ENCODE data around the gene LMAN1L. TPM values are rescaled to one million over a fixed set of nuclear protein-coding genes. Genes with fewer than 3 reads are reported as not detected.

The LMAN1L gene
- total and polyA plus RNA-seq, 2 experiments from 2014 or later = not detected

DNA sequence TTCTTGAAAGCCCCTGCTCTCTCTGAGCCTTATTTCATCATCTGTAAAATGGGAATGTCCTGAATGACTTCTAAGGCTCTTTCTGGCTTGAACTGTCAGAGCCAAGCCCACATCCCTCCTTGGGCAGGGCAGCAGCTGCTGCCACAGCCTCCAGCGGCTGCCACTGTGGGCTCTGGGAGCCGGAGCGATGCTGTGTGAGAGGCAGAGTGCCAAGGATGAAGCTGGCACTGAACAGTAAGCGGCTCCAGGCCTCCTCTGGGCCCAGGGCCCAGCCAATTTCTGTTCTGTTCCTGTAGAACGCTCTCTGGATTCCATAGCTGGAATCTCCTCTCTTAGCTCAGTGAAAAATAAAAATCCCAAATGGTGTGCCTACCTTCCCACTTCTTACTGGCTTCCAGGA lies 18.2 kb downstream of the LMAN1L start:
- Histone ChIP-seq H2AFZ (no peak overlapping the region), H4K20me1 (ENCODE audit: insufficient read depth, poor library complexity, severe bottlenecking) (no peaks in the 10 kb centered on the region), H3K36me3 (replicated peaks; ENCODE audit: insufficient read depth, low read depth) (no peaks in the 10 kb centered on the region), H3K4me3 (no peak overlapping the region), H3K27me3 (peaks cover 36% of the 10 kb centered on the region), H3K79me2 (no peaks in the 10 kb centered on the region), H3K4me1 (ENCODE audit: insufficient read depth) (no peaks in the 10 kb centered on the region), H3K9me3 (ENCODE audit: low read depth) (no peaks in the 10 kb centered on the region), H3K4me2 (no peak overlapping the region), H3K27ac (no peak overlapping the region), H3K9me2 (replicated peaks; ENCODE audit: insufficient read depth) (no peaks in the 10 kb centered on the region)
- TF ChIP-seq EZH2 (IDR thresholded peaks at IDR 0.05; ENCODE audit: borderline replicate concordance) = no peak
- no peak for TF ChIP-seq EZH2phosphoT487 (IDR thresholded peaks at IDR 0.05; ENCODE audit: low read depth, severe bottlenecking, unreplicated experiment)
- TF ChIP-seq, protein P1, sequence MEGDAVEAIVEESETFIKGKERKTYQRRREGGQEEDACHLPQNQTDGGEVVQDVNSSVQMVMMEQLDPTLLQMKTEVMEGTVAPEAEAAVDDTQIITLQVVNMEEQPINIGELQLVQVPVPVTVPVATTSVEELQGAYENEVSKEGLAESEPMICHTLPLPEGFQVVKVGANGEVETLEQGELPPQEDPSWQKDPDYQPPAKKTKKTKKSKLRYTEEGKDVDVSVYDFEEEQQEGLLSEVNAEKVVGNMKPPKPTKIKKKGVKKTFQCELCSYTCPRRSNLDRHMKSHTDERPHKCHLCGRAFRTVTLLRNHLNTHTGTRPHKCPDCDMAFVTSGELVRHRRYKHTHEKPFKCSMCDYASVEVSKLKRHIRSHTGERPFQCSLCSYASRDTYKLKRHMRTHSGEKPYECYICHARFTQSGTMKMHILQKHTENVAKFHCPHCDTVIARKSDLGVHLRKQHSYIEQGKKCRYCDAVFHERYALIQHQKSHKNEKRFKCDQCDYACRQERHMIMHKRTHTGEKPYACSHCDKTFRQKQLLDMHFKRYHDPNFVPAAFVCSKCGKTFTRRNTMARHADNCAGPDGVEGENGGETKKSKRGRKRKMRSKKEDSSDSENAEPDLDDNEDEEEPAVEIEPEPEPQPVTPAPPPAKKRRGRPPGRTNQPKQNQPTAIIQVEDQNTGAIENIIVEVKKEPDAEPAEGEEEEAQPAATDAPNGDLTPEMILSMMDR (IDR thresholded peaks at IDR 0.05; ENCODE audit: poor library complexity) = no peak
- no peak for DNase-seq (ENCODE audit: low spot score)
- 85% methylated on average over 5 of the region's 5 CpGs for WGBS (ENCODE audit: low lambda C conversion rate, missing lambda C conversion rate)

DNA sequence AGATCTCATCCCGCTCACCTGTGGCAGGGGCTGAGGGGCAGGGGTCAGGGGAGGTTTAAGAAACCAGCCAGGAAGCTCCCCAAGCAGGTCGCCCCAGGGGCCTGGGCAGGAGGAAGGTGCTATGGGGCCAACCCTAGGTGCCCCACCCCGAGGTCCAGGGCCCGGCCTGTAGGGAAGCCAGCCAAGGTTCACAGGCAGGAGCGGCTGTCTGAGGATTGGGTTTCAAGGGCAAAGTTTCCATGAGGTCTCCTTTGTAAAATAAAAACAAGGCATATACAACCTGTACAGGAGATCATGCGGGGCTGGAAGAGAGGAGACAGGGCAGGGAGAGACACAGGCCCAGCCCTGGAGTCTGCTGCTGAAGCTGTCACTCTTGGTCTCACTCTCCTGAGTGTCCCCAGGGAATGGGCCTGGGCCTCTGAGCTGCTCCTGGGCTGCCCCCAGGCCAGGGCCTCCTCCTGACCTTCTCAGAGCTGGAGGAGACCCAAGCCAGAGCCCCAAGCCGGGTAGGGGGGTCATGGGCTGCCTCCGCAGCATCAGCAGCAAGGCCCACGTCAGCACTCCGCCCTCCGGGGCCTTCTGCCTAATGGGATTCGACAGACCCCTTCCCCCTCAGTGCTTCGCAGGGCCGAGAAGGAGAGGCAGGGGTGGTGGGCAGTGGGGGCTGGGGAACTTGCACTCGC lies 19.3 kb downstream of the LMAN1L start:
- DNase-seq (ENCODE audit: low spot score) = no peak
- Histone ChIP-seq H3K9me3 (ENCODE audit: low read depth) (no peaks in the 10 kb centered on the region), H3K27ac (no peak overlapping the region), H4K20me1 (ENCODE audit: insufficient read depth, poor library complexity, severe bottlenecking) (no peaks in the 10 kb centered on the region), H2AFZ (no peak overlapping the region), H3K4me1 (ENCODE audit: insufficient read depth) (no peaks in the 10 kb centered on the region), H3K4me3 (no peak overlapping the region), H3K79me2 (no peaks in the 10 kb centered on the region), H3K9me2 (replicated peaks; ENCODE audit: insufficient read depth) (no peaks in the 10 kb centered on the region), H3K4me2 (no peak overlapping the region), H3K36me3 (replicated peaks; ENCODE audit: insufficient read depth, low read depth) (no peaks in the 10 kb centered on the region), H3K27me3 (peaks cover 27% of the 10 kb centered on the region)
- TF ChIP-seq, protein P1 (IDR thresholded peaks at IDR 0.05; ENCODE audit: poor library complexity) = no peak
- TF ChIP-seq EZH2phosphoT487 (IDR thresholded peaks at IDR 0.05; ENCODE audit: low read depth, severe bottlenecking, unreplicated experiment) (no peak), EZH2 (IDR thresholded peaks at IDR 0.05; ENCODE audit: borderline replicate concordance) (no peak)
- WGBS (ENCODE audit: low lambda C conversion rate, missing lambda C conversion rate) = 72% methylated on average over 15 of the region's 15 CpGs

DNA sequence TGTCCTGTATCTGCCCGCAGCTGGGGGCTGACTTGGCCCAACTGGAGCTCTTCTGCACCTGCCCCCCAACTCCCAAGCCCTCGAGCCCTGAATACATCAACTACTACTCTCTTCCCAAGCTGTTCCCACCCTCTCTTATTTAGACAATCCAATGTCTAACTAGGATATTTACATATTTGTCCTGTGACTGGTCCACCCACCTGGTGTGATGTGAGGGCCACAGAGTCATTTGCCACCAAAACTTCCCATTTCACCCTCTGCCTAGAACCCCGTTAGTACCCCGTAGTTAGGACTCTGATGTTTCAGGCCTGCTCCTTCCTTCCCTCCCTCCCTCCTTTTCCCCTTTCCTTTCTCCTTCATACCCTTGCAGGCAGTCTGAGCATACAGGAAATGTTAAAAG lies 20.2 kb downstream of the LMAN1L start:
- no peaks in the 10 kb centered on the region for H3K79me2 ChIP-seq
- DNase-seq (ENCODE audit: low spot score) = no peak
- no peak overlapping the region for H3K4me3 ChIP-seq
- no peak for TF ChIP-seq EZH2phosphoT487 (IDR thresholded peaks at IDR 0.05; ENCODE audit: low read depth, severe bottlenecking, unreplicated experiment)
- TF ChIP-seq EZH2 (IDR thresholded peaks at IDR 0.05; ENCODE audit: borderline replicate concordance) = no peak
- TF ChIP-seq, protein P1 (IDR thresholded peaks at IDR 0.05; ENCODE audit: poor library complexity) = no peak
- H3K4me2 ChIP-seq = no peak overlapping the region
- H3K27me3 ChIP-seq = peaks cover 18% of the 10 kb centered on the region
- H3K4me1 ChIP-seq (ENCODE audit: insufficient read depth) = no peaks in the 10 kb centered on the region
- H3K36me3 ChIP-seq (replicated peaks; ENCODE audit: insufficient read depth, low read depth) = no peaks in the 10 kb centered on the region
- no peaks in the 10 kb centered on the region for H3K9me2 ChIP-seq (replicated peaks; ENCODE audit: insufficient read depth)
- H3K9me3 ChIP-seq (ENCODE audit: low read depth) = no peaks in the 10 kb centered on the region
- H4K20me1 ChIP-seq (ENCODE audit: insufficient read depth, poor library complexity, severe bottlenecking) = no peaks in the 10 kb centered on the region
- 77% methylated on average over 4 of the region's 4 CpGs for WGBS (ENCODE audit: low lambda C conversion rate, missing lambda C conversion rate)
- no peak overlapping the region for H2AFZ ChIP-seq
- H3K27ac ChIP-seq = no peak overlapping the region
